ENCODE data around the gene FRS2. TPM values are rescaled to one million over a fixed set of nuclear protein-coding genes. Genes with fewer than 3 reads are reported as not detected.
A peak's percentile ranks its signal among the peaks of the same experiment; 100 is the strongest.

FRS2 gene
- total and polyA plus RNA-seq, 5 donors from 2014 or later = 6.9 to 31.8 (median 10.9) TPM

DNA sequence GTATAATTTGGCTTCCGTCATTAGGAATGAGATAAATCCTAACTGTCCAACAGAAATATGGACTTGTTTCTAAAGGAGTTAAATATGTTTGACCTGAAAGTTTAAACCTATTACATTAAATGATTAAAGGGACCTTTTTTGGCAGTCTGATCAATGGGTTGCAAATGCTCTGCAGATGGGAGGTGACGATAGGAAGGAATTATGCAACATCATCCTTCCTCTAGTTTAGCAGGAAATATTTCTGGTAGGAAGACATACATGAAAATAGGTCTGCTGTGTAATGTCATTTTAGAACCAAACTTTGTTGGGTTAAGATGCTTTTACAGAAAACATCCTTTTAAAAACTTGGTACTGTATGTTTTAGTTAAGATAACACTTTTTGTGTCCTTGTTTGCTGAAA lies 137.9 kb downstream of the FRS2 start:
- H3K4me3 Mint-ChIP-seq = no peak overlapping the region

DNA sequence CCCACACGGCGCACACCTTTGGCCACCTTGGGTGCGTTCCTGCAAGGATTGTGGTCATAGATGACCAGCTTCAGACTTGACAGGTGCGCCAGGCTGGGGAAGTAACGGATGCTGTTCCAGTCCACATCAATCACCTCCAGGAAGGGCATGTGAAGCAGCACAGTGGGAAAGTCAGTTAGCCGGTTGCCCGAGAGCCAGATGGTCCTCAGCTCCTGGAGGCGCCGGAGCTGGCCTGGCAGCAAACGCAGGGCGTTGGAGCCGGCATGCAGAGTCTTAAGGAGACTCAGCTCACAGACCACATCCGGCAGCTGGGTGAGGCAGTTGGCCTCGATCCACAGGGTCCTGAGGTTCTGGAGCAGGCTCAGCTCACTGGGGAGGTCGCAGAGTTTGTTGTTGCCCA lies 139.9 kb downstream of the FRS2 start:
- no peaks in the 10 kb centered on the region for H3K9me3 Mint-ChIP-seq
- H3K4me1 Mint-ChIP-seq = no peaks in the 10 kb centered on the region
- Histone ChIP-seq H3K27ac (ENCODE audit: insufficient read depth, low read length, poor library complexity, severe bottlenecking) (no peak overlapping the region), H3K36me3 (ENCODE audit: control insufficient read depth, insufficient read depth, low read length) (no peaks in the 10 kb centered on the region), H3K9me3 (ENCODE audit: control insufficient read depth in 2 of 2, low read length in 2 of 2) (no peaks in the 10 kb centered on the region), H3K27me3 (ENCODE audit: control insufficient read depth, insufficient read depth, low read length) (no peaks in the 10 kb centered on the region), H3K4me1 (ENCODE audit: control insufficient read depth, insufficient read depth, low read length, poor library complexity, severe bottlenecking) (no peaks in the 10 kb centered on the region), H3K4me3 (ENCODE audit: low read depth, low read length) (no peak overlapping the region)
- no peak for DNase-seq
- H3K27ac Mint-ChIP-seq = no peak overlapping the region
- H3K4me3 Mint-ChIP-seq = no peak overlapping the region
- peaks cover 9% of the 10 kb centered on the region for H3K27me3 Mint-ChIP-seq
- H3K36me3 Mint-ChIP-seq = no peaks in the 10 kb centered on the region
- ATAC-seq (ENCODE audit: low read depth in 2 of 2) = no peak

More for the DNA sequence above, 137.9 kb downstream of the FRS2 start:
- H3K4me1 Mint-ChIP-seq = no peaks in the 10 kb centered on the region
- no peak overlapping the region for H3K4me3 ChIP-seq (ENCODE audit: low read depth, low read length)
- no peaks in the 10 kb centered on the region for H3K36me3 ChIP-seq (ENCODE audit: control insufficient read depth, insufficient read depth, low read length)
- H3K36me3 Mint-ChIP-seq = peaks cover 5% of the 10 kb centered on the region
- no peaks in the 10 kb centered on the region for H3K9me3 ChIP-seq (ENCODE audit: control insufficient read depth in 2 of 2, low read length in 2 of 2)
- no peak overlapping the region for H3K27ac ChIP-seq (ENCODE audit: insufficient read depth, low read length, poor library complexity, severe bottlenecking)
- H3K9me3 Mint-ChIP-seq = no peaks in the 10 kb centered on the region
- DNase-seq (no peak), ATAC-seq (ENCODE audit: low read depth in 2 of 2) (no peak)
- H3K4me1 ChIP-seq (ENCODE audit: control insufficient read depth, insufficient read depth, low read length, poor library complexity, severe bottlenecking) = no peaks in the 10 kb centered on the region
- no peak overlapping the region for H3K27ac Mint-ChIP-seq
- H3K27me3 ChIP-seq (ENCODE audit: control insufficient read depth, insufficient read depth, low read length) = no peaks in the 10 kb centered on the region
- peaks cover 5% of the 10 kb centered on the region for H3K27me3 Mint-ChIP-seq

DNA sequence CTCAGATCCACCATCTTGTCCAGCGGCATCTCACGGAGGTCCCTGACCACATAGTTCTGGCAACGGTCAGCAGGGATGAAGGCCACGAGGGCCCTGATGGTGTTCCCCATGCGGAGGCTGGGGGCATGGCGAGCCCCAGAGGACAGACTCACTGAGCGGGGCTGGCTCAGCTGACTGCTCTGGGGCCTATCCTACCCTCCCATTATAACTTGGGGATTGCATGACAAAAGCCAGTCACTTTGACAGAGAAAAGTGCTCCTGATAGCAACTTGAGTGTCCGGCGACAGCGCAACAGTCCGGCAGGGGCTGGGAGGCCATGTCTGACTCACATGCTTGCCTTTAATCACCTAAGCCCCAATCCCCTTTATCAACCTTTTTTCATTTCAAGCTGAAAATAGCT lies 140.5 kb downstream of the FRS2 start, which contains the start of gene LRRC10:
LRRC10 (minus strand) TSS at position 179 of the 400 bp plus-strand sequence; CDS start at position 110, 69 bp downstream.
- H3K36me3 ChIP-seq (ENCODE audit: control insufficient read depth, insufficient read depth, low read length) = no peaks in the 10 kb centered on the region
- no peak within 1 kb of the TSS for H3K4me3 ChIP-seq (ENCODE audit: low read depth, low read length)
- H3K4me1 ChIP-seq (ENCODE audit: control insufficient read depth, insufficient read depth, low read length, poor library complexity, severe bottlenecking) = no peaks in the 10 kb centered on the region
- DNase-seq = no peak
- Mint-ChIP-seq H3K27me3 (peaks cover 9% of the 10 kb centered on the region), H3K4me3 (no peak within 1 kb of the TSS), H3K4me1 (no peaks in the 10 kb centered on the region), H3K27ac (no peak within 1 kb of the TSS), H3K36me3 (peaks cover 3% of the 10 kb centered on the region), H3K9me3 (no peaks in the 10 kb centered on the region)
- no peaks in the 10 kb centered on the region for H3K27me3 ChIP-seq (ENCODE audit: control insufficient read depth, insufficient read depth, low read length)
- H3K9me3 ChIP-seq (ENCODE audit: control insufficient read depth in 2 of 2, low read length in 2 of 2) = no peaks in the 10 kb centered on the region
- ATAC-seq (ENCODE audit: low read depth in 2 of 2) = no peak
- no peak within 1 kb of the TSS for H3K27ac ChIP-seq (ENCODE audit: insufficient read depth, low read length, poor library complexity, severe bottlenecking)

DNA sequence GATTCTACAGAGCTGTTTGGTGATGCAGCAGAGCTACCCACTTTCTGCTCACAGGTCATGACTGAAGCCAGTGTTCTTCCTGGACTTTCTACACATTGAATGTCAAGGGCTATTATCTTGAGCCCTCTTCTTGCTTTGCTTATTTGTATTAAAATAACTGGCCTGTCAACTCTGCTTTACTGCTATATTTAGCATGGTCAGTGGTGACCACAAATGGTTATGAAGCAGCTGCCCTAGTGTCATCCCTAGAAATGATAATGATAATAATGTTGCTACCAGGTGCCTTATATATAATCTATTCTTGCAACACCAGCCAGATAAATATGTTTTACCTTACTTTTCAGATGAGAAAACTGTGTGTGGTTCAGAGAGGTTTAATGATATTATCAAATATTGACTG lies 143.2 kb downstream of the FRS2 start:
- H3K36me3 ChIP-seq (ENCODE audit: control insufficient read depth, insufficient read depth, low read length) = no peaks in the 10 kb centered on the region

DNA sequence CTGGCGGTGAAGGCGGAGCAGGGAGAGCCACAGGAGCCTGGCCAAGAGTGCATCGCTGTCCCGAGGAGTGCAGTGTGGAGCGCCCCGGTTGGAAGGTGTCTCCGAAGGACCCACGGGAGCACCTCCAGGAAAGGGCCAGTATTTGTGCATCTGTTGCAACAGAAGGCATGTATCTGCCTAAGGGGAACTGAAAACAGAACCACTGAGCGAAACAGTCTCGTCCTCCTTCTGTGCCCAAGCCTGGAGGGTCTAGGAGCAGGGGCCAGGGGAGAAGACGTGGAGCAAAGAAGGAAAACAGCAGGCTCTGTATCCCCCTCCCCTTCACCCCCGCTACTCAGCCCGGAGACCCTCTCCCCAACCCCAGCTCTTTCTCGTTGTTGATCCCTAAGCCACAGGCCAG lies 145.8 kb downstream of the FRS2 start:
- no peak for DNase-seq
- ATAC-seq (ENCODE audit: low read depth in 2 of 2) = no peak
- no peaks in the 10 kb centered on the region for H3K36me3 ChIP-seq (ENCODE audit: control insufficient read depth, insufficient read depth, low read length)
- H3K9me3 Mint-ChIP-seq = peaks cover 0 to 1% (median 0%) of the 10 kb centered on the region in 7 donors
- no peaks in the 10 kb centered on the region for H3K4me1 ChIP-seq (ENCODE audit: control insufficient read depth, insufficient read depth, low read length, poor library complexity, severe bottlenecking)
- H3K27me3 ChIP-seq (ENCODE audit: control insufficient read depth, insufficient read depth, low read length) = no peaks in the 10 kb centered on the region
- no peaks in the 10 kb centered on the region for H3K4me1 Mint-ChIP-seq
- no peaks in the 10 kb centered on the region for H3K9me3 ChIP-seq (ENCODE audit: control insufficient read depth in 2 of 2, low read length in 2 of 2)
- no peak overlapping the region for H3K4me3 Mint-ChIP-seq
- no peak overlapping the region for H3K27ac Mint-ChIP-seq
- H3K36me3 Mint-ChIP-seq = peaks cover 4% of the 10 kb centered on the region
- no peak overlapping the region for H3K27ac ChIP-seq (ENCODE audit: insufficient read depth, low read length, poor library complexity, severe bottlenecking)
- peaks cover 9% of the 10 kb centered on the region for H3K27me3 Mint-ChIP-seq
- H3K4me3 ChIP-seq (ENCODE audit: low read depth, low read length) = no peak overlapping the region

More for the DNA sequence above, 143.2 kb downstream of the FRS2 start:
- no peaks in the 10 kb centered on the region for H3K9me3 ChIP-seq (ENCODE audit: control insufficient read depth in 2 of 2, low read length in 2 of 2)
- ATAC-seq (ENCODE audit: low read depth in 2 of 2) = no peak
- H3K27me3 ChIP-seq (ENCODE audit: control insufficient read depth, insufficient read depth, low read length) = no peaks in the 10 kb centered on the region
- peak overlapping the region in 1 of 3 donors; percentile 3 for H3K27ac Mint-ChIP-seq
- peaks cover 0 to 1% (median 0%) of the 10 kb centered on the region in 7 donors for H3K9me3 Mint-ChIP-seq
- DNase-seq = no peak
- H3K4me1 ChIP-seq (ENCODE audit: control insufficient read depth, insufficient read depth, low read length, poor library complexity, severe bottlenecking) = no peaks in the 10 kb centered on the region
- H3K27me3 Mint-ChIP-seq = peaks cover 9% of the 10 kb centered on the region
- H3K27ac ChIP-seq (ENCODE audit: insufficient read depth, low read length, poor library complexity, severe bottlenecking) = no peak overlapping the region
- no peaks in the 10 kb centered on the region for H3K4me1 Mint-ChIP-seq
- peaks cover 4% of the 10 kb centered on the region for H3K36me3 Mint-ChIP-seq
- no peak overlapping the region for H3K4me3 Mint-ChIP-seq
- H3K4me3 ChIP-seq (ENCODE audit: low read depth, low read length) = no peak overlapping the region

DNA sequence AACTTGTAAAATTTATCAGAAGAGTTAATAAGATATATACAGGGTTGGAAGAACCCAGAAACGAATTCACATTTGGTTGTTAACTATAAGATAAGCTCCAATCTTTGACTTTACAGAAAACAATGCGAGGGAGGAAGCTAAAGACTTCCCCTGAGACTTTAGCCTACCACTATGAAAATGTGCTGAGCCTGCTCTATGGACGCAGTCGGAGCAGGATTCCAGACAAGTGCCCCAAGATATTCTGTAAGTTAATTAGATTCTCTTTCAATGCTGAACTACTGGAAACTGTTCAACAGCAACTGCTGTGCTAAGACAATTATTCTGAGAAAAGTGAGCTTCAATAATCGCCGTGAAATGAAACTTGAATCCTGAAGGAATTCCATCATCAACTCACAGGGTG lies 148.9 kb downstream of the FRS2 start:
- no peaks in the 10 kb centered on the region for H3K27me3 ChIP-seq (ENCODE audit: control insufficient read depth, insufficient read depth, low read length)
- DNase-seq (no peak), ATAC-seq (ENCODE audit: low read depth in 2 of 2) (no peak)
- no peaks in the 10 kb centered on the region for H3K4me1 Mint-ChIP-seq
- no peak overlapping the region for H3K27ac ChIP-seq (ENCODE audit: insufficient read depth, low read length, poor library complexity, severe bottlenecking)
- H3K27ac Mint-ChIP-seq = no peak overlapping the region
- H3K4me3 Mint-ChIP-seq = no peak overlapping the region
- peaks cover 6% of the 10 kb centered on the region for H3K27me3 Mint-ChIP-seq
- H3K9me3 ChIP-seq (ENCODE audit: control insufficient read depth in 2 of 2, low read length in 2 of 2) = no peaks in the 10 kb centered on the region
- H3K36me3 Mint-ChIP-seq = peaks cover 4% of the 10 kb centered on the region
- H3K4me1 ChIP-seq (ENCODE audit: control insufficient read depth, insufficient read depth, low read length, poor library complexity, severe bottlenecking) = no peaks in the 10 kb centered on the region
- H3K4me3 ChIP-seq (ENCODE audit: low read depth, low read length) = no peak overlapping the region
- peaks cover 0 to 1% (median 0%) of the 10 kb centered on the region in 7 donors for H3K9me3 Mint-ChIP-seq
- H3K36me3 ChIP-seq (ENCODE audit: control insufficient read depth, insufficient read depth, low read length) = no peaks in the 10 kb centered on the region

DNA sequence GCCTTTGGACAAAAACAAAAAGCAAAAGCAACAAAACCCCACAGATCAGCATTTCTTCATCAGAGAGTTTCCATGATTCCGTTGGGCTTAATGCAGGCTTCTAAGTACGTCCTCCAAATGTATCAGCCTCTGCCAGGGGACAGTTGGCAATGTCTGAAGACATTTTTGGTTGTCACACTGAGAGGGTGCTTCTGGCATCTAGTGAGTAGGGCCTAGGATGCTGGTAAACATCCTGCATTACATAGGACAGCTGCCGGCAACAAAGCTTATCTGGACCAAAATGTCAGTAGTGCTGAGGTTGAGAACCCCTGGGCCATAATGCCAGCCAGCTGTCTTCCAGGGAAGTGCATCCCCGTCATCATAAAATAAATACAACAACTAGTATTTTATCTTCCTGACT lies 149.9 kb downstream of the FRS2 start:
- peaks cover 0 to 1% (median 0%) of the 10 kb centered on the region in 7 donors for H3K9me3 Mint-ChIP-seq
- Histone ChIP-seq H3K27me3 (ENCODE audit: control insufficient read depth, insufficient read depth, low read length) (no peaks in the 10 kb centered on the region), H3K9me3 (ENCODE audit: control insufficient read depth in 2 of 2, low read length in 2 of 2) (no peaks in the 10 kb centered on the region), H3K36me3 (ENCODE audit: control insufficient read depth, insufficient read depth, low read length) (no peaks in the 10 kb centered on the region), H3K4me3 (ENCODE audit: low read depth, low read length) (no peak overlapping the region), H3K4me1 (ENCODE audit: control insufficient read depth, insufficient read depth, low read length, poor library complexity, severe bottlenecking) (no peaks in the 10 kb centered on the region), H3K27ac (ENCODE audit: insufficient read depth, low read length, poor library complexity, severe bottlenecking) (no peak overlapping the region)
- H3K27me3 Mint-ChIP-seq = peaks cover 10% of the 10 kb centered on the region
- H3K4me1 Mint-ChIP-seq = no peaks in the 10 kb centered on the region
- H3K4me3 Mint-ChIP-seq = no peak overlapping the region
- no peak overlapping the region for H3K27ac Mint-ChIP-seq
- H3K36me3 Mint-ChIP-seq = peaks cover 4% of the 10 kb centered on the region
- DNase-seq (no peak), ATAC-seq (ENCODE audit: low read depth in 2 of 2) (no peak)

DNA sequence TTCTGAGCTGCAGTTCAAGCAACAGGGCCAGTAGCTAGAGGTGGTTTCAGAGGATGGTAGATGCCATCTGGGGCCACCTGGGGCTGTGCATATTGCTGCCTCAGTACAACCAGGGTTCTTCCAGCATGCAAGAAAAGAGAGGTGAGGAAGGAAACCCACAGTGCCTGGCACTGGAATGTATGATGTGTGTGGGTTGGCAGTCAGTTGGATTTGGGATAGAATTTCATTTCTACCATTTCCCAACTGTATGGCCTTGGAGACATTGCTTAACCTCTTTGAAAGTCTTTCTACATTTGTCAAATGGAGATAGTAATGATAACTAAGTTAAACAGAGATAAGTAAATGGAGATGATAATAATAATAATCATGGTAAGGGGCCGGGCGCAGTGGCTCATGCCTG lies 150.7 kb downstream of the FRS2 start:
- H3K4me1 ChIP-seq (ENCODE audit: control insufficient read depth, insufficient read depth, low read length, poor library complexity, severe bottlenecking) = no peaks in the 10 kb centered on the region
- Mint-ChIP-seq H3K36me3 (no peaks in the 10 kb centered on the region), H3K9me3 (no peaks in the 10 kb centered on the region), H3K4me1 (no peaks in the 10 kb centered on the region), H3K27me3 (peaks cover 15% of the 10 kb centered on the region), H3K27ac (no peak overlapping the region), H3K4me3 (no peak overlapping the region)
- no peak for ATAC-seq (ENCODE audit: low read depth in 2 of 2)
- no peaks in the 10 kb centered on the region for H3K36me3 ChIP-seq (ENCODE audit: control insufficient read depth, insufficient read depth, low read length)
- H3K4me3 ChIP-seq (ENCODE audit: low read depth, low read length) = no peak overlapping the region
- no peak for DNase-seq
- H3K27me3 ChIP-seq (ENCODE audit: control insufficient read depth, insufficient read depth, low read length) = no peaks in the 10 kb centered on the region
- H3K27ac ChIP-seq (ENCODE audit: insufficient read depth, low read length, poor library complexity, severe bottlenecking) = no peak overlapping the region
- no peaks in the 10 kb centered on the region for H3K9me3 ChIP-seq (ENCODE audit: control insufficient read depth in 2 of 2, low read length in 2 of 2)

Measured in CD4-positive, CD25-positive, alpha-beta regulatory T cell (primary cell).